ENCODE results near the gene LDLR.

The LDLR gene

DNA sequence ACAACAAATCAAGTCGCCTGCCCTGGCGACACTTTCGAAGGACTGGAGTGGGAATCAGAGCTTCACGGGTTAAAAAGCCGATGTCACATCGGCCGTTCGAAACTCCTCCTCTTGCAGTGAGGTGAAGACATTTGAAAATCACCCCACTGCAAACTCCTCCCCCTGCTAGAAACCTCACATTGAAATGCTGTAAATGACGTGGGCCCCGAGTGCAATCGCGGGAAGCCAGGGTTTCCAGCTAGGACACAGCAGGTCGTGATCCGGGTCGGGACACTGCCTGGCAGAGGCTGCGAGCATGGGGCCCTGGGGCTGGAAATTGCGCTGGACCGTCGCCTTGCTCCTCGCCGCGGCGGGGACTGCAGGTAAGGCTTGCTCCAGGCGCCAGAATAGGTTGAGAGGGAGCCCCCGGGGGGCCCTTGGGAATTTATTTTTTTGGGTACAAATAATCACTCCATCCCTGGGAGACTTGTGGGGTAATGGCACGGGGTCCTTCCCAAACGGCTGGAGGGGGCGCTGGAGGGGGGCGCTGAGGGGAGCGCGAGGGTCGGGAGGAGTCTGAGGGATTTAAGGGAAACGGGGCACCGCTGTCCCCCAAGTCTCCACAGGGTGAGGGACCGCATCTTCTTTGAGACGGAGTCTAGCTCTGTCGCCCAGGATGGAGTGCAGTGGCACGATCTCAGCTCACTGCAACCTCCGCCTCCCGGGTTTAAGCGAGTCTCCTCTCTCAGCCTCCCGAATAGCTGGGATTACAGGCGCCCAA lies at the start of gene LDLR:
Gene LDLR (plus strand): TSS at position 210 of the 760 bp plus-strand sequence. CDS start 86 bp downstream, at position 296.
- DNase-seq (ENCODE audit: low read depth in 2 of 2) = peak; percentile 75 to 76

DNA sequence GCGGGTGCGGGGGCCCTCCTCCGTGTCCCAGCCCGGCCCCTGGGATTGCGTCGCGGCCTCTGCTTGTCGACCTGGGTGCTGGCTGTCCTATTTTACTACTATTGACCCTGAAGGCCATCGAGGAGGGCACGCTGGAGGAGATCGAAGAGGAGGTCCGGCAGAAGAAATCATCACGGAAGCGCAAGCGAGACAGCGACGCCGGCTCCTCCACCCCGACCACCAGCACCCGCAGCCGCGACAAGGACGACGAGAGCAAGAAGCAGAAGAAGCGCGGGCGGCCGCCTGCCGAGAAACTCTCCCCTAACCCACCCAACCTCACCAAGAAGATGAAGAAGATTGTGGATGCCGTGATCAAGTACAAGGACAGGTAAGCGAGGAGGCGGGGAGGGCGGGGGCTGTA lies 48.1 kb upstream of the LDLR start:
- no peak for DNase-seq (ENCODE audit: low read depth in 2 of 2)

DNA sequence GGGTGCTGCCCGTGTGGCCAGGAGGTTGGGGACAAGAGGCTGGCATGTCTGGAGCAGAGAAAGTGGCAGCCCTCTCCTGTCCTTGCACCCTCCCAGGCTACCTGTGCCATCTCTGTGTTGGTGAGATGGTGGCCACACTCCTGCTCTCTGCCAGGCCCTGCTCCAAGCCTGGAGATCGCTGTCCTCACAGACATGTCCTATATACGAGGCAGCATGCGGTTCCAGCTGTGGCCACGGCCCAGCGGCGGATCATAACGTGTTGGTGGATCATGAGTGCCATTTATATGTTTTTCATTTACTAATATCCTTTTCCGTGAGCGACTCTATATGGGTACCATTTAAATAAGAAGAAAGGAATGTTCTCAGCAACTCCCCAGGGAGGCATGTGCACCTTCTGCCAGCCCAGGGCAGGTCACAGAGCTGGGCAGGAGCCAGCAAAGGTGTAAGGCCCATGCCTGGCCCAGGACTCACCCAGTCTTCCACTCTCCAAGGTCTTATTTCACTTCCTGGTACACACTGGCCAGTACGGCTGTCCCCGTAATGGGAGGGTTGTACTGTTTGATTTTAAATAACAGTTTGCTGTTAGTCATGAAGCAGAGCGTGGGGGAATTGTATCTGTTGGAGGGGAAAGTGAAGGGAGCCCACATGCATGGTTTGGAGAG lies 47.2 kb upstream of the LDLR start:
- no peak for DNase-seq (ENCODE audit: low read depth in 2 of 2)

DNA sequence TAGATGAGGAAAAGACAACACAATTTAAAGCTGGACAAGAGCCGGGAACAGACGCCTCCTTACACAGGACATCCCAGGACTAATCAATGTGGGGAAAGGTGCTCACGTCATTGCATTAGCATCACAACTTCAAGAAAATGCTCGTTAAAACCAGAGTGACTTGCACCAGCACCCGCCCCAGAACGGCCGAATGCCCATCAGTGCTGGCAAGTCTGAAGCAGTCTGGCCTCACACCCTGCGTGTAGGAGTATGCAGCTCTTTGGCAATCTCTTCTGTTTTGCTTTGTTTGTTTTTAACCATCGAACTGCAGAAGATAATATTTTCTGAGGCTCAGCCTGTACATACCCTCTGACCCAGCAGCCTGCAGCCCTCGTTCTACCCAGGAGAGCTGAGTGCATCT lies 44.8 kb upstream of the LDLR start:
- DNase-seq (ENCODE audit: low read depth in 2 of 2) = no peak

DNA sequence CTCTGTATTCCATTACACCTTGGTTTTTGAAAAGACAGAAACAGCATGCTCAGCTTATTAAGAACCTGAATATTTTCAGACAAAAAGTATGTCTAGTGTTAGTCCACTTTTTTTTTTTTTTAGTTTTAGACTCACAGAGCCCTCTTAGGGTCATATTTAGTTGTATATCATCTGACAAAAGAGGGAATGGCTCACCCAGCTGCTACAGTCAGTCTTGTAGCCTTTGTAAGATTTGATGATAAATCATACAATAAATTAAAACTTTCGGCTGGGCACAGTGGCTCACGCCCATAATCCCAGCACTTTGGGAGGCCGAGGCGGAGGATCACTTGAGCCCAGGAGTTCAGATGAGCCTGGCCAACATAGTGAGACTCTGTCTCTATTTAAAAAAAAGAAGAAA lies 43.7 kb upstream of the LDLR start:
- DNase-seq (ENCODE audit: low read depth in 2 of 2) = no peak

DNA sequence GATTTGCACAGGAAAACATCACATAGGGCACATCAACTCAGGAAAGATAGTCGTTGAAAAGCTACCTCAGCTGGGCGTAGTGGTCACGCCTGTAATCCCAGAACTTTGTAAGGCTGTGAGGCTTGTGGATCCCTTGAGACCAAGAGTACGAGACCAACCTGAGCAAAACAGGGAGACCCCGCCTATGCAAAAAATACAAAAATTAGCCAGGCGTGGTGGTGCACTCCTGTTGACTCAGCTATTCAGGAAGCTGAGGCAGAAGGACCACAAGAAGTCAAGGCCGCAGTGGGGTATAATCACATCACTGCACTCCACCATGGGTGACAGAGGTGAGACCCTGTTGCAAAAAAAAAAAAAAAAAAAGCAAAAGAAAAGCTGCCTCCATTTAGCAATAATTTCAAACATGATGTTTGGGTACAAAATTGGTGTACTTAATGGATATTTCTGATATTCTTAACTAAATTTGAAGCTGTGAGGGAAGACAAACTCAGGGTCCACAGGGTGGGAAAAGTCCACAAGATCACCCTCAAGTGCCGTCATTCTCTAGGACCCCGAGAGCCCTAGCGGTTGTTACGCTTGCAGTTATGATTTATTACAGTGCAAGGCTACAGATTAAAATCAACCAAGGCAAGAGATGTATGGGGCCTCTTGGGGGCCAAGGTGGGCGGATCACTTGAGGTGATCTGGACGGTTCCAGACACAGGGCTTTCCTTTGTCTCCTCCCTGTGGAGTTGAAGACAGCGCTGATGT lies 42.5 kb upstream of the LDLR start:
- DNase-seq (ENCODE audit: low read depth in 2 of 2) = no peak

DNA sequence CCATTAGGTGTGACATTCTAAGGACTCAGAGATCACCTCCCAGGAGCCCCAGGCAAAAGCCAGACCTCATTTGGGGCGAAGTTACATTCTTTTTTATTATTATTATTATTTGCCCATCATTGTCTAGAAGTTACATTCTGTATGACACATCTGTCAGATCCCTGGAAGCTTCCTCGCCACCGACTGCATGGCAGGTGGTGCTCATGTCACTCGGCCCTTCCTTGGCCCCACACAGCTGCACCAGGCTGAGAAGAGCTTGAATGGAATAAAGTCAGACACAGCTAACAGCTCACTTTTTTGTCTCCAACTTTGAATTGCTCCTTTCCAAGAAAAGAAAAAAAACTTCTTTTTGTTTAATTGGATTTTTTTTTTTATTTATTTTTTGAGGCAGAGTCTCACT lies 41.4 kb upstream of the LDLR start:
- DNase-seq (ENCODE audit: low read depth in 2 of 2) = no peak

DNA sequence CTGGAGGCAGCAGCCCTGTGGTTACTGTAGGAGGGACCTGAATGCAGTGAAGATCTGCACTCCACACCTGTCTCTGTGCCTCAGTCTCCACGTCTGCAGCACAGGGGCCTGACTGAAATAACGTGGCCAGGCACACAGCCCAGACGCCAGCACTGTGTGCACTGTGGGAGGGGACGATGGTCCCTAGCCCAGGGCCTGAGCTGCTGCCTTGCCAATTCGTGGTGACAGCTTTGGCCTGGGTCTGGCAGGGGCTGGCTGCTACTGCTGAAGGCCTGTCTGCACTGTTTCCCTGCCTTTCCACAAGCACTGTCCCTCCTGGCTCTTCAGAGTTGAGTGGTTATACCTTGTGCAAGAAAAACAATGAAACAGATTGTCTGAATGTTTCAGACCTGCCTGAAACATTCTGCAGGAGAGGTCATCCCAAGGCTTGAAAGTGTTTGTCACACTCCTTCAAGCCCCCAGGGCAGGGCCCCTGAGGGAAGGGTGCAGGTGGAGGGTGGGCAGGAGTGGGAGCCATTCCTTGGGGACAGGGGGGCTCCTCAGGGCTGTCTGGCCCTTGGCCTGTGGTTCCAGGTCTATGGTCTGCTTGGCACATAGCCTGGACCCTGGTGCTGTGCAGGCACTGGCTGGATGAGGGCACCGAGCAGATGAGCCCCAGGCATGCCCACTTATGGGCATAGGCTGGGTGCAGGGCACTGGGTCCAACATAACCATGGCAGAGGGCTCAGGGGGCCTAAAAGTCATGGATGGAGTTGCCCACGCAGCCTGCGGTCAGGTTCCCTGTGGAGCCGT lies 38.7 kb upstream of the LDLR start:
- no peak for DNase-seq (ENCODE audit: low read depth in 2 of 2)

DNA sequence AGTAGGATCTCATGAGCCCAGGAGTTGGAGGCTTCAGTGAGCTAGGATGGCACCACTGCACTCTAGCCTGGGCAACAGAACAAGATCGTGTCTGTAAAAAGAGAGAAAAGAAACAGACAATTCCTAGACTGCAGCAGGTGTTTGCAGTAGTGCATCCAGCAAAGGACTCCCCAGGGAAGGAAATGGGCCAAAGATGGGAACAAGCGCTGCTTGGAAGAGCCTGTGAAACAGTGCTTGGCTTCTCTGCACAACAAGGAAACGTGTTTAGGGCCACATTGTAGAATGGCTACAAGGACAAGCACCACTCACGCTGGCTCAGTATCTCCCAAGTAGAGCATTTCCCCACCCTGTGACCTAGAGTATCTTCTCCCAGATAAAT lies 35.5 kb upstream of the LDLR start:
- no peak for DNase-seq (ENCODE audit: low read depth in 2 of 2)

DNA sequence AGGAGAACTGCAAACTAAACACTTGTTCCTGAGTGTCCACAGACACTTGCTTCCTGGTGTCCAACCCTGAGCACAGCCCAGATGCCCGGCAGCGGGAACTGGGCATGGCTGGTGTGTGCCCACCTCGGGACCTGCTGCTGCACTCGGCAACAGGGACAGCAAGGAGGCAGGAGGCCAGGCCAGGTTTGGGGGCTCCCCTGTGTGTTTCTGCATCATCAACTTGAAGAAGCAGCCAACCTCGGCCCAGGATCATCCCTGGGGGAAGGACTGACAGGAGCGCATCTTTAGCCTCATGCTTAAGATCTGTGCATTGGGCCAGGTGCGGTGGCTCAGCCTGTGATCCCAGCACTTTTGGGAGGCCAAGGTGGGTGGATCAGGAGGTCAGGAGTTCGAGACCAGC lies 35.1 kb upstream of the LDLR start:
- no peak for DNase-seq (ENCODE audit: low read depth in 2 of 2)

DNA sequence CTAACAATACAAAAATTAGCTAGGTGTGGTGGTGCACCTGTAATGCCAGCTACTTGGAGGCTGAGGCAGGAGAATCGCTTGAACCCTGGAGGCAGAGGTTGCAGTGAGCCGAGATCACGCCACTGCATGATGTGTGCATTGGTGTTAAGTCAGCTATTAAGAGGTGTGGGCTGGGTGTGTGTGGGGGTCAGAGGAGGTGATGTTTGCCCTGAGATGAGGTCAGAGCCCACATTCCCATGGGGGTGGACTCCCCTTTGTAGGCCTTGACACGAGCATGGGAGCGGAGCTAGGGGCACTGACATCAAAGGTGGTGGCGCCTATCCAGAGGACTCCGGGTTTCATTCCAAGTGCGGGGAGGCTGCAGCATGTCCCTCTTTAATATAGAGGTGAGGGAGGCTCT lies 34.6 kb upstream of the LDLR start:
- no peak for DNase-seq (ENCODE audit: low read depth in 2 of 2)

DNA sequence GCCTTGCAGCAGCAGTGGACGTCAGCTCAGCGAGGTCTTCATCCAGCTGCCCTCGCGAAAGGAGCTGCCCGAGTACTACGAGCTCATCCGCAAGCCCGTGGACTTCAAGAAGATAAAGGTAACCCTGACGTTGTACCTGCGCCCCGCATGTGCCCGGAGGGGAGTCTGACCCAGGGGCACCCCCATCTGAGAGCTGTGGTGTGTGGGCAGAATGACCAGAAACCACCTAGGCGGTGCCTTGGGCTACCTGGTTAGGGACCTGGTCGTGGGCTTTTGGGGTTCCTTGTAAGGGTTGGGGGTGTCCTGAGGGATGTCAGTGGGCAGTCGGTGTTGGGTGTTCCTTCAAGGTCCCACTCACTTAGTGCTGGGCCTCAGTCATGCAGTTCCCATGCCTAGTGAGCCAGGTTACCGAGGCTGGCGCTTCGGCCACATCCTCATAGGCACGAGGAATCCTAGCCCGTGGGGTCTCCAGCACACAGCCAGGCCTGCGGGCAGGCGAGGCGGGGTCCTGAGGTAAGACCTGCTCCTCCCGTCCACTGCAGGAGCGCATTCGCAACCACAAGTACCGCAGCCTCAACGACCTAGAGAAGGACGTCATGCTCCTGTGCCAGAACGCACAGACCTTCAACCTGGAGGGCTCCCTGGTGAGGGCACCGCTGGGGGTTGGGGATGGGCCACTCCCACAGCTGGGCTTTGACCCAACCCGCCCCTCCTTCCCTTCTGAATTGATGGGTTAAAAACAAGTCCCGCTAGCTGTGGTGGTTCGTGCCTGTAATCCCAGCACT lies 30.8 kb upstream of the LDLR start:
- no peak for DNase-seq (ENCODE audit: low read depth in 2 of 2)

DNA sequence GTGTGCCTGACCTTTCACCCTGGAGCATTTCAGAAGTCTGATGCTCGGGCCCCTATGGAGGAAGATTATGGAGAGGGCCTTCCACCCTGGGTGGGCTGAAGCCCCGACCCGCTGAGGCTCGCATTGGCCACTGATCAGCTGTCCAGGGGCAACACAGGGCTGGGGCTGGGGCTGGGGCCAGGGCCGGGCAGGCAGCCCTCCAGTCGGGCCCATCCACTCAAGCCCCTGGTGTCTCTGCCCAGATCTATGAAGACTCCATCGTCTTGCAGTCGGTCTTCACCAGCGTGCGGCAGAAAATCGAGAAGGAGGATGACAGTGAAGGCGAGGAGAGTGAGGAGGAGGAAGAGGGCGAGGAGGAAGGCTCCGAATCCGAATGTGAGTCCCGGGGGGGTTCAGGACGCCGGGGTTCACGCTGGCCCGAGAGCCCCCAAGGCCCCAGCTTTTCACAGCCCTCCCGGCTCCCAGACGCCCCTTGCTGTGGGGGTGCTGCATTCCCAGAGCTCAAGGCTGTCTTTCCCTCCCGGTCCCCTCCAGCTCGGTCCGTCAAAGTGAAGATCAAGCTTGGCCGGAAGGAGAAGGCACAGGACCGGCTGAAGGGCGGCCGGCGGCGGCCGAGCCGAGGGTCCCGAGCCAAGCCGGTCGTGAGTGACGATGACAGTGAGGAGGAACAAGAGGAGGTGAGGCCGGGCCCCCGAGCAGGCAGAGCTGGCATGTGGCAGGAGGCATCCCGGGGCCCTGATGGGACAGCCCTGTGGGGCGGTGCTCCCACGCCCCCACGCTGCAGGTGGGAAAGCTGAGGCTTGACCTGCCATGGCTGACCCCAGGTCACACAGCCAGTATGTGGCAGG lies 29.5 kb upstream of the LDLR start:
- DNase-seq (ENCODE audit: low read depth in 2 of 2) = no peak

DNA sequence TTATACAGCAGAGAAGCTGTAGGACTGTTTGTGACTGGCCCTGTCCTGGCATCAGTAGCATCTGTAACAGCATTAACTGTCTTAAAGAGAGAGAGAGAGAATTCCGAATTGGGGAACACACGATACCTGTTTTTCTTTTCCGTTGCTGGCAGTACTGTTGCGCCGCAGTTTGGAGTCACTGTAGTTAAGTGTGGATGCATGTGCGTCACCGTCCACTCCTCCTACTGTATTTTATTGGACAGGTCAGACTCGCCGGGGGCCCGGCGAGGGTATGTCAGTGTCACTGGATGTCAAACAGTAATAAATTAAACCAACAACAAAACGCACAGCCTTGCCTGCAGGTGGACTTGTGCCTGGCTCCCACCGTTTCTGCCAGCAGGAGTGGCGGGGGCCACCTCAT lies 27.3 kb upstream of the LDLR start:
- no peak for DNase-seq (ENCODE audit: low read depth in 2 of 2)

DNA sequence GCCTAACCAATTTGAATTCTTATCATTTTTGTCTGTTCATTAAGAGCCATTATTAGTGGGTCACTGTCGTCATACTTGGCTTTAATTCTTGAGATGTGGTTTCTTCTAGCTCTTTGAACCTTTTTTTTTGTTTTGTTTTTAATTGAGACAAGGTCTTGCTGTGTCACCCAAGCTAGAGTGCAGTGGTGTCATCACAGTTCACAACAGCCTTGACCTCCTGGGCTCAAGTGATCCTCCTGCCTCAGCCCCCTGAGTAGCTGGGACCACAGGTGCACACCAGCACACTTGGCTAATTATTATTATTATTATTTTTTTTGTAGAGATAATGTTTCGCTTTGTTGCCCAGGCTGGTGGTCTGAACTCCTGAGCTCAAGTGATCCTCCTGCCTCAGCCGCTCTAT lies 25.8 kb upstream of the LDLR start:
- DNase-seq (ENCODE audit: low read depth in 2 of 2) = no peak

DNA sequence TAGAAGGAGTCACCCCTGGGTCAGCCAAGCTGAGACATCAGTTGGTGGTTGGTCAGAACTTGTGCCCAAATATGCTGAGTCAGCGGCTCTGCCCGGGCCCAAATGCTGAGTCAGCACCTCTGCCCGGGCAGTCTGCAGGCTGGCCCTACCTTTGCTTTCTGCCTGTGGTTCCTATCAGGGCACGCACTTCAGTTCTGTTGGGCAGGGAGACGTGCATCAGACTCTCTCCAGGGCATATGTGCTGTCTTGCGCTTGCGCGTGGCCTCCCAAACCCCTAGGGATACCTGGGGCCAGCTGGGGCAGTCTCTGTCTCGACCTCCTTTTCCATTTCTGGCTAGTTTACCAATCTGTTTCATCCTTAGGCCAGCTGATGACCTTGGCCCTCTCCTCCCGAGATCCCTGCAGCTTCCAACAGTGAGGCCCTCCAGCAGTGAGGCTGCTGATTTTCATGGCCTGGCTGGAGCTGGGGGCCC lies 24.4 kb upstream of the LDLR start:
- no peak for DNase-seq (ENCODE audit: low read depth in 2 of 2)

DNA sequence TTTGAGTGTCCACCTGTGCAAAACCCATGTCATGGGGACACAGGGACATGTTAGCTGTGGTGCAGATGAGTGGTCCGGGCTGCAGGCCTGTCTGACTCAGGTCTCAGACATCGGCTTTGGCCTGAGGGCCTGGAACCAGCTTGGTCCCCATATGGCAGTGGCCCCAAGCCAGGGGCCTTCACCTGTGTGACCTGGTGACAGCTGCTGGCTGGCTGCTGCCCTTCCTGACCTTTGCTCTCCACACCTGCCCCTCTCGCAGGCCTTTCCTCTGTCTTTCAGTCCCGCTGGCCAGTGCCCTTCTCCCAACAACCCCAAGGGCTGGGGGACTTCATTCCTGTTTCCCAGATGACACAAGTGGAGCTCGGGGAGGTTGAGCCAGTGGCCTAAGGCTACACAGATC lies 22.9 kb upstream of the LDLR start:
- DNase-seq (ENCODE audit: low read depth in 2 of 2) = no peak

DNA sequence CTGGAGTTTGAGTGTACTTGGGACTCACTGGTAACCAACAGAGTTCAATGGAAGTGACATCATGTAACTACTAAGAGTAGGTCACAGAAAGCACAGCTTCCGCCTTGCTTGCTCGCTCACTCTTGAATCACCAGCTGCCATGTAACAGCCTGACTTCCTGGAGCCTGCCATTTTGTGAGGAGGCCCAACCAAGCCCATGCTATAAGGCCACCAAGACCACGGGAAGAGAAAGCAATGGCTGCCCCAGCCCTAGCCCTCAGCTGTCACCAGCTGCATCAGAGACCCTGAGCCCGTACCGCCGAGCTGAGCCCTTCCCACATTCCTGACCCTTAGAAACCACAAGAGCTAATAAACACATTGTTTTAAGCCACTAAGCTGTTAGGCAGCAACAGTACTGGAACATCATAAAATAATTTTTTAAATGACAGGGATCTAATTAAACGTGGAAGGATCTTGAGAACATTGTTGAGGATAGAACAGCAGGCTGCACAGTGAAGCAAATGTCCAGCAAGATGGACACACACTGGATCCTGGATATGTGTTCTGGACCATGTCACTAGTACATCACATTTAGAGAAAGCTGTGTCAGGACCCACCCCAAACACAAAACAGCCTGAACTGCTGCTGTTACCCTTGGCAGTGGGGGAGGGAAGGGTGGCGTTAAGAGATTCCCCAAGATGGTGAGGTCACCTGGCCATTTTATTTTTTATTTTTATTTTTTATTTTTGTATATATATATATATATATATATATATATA lies 21.7 kb upstream of the LDLR start:
- no peak for DNase-seq (ENCODE audit: low read depth in 2 of 2)

DNA sequence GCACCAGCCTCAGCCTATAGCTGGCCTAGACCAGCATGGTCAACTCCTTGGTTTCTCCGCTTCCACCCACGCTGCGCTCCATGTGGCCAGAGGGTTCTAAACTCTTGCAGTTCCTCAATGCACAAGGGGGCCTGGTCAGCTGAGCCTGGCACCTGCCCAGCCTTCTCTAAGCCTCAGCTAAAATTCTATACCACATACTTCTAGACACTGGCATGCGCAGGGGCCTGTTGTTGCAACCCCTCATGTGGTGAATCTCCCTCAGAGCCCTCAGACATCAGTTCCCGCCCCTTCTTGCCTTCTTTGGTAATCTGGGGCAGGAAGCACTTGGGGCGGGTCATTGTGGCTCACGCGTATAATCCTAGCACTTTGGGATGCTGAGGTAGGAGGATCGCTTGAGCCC lies 19.7 kb upstream of the LDLR start:
- no peak for DNase-seq (ENCODE audit: low read depth in 2 of 2)

DNA sequence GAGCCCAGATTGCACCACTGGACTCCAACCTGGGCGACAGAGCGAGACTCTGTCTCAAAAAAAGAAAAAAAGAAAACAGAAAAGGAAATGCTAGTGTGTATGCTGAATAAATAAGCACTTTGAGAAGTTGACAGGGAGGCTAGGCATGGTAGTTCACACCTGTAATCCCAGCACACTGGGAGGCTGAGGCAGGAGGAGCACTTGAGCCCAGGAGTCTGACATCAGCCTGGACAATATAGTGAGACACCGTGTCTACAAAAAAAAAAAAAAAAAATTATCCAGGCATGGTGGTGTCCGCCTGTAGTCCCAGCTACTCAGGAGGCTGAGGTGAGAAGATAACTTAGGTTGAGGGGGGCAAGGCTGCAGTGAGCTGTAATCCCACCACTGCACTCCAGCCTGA lies 19.1 kb upstream of the LDLR start:
- no peak for DNase-seq (ENCODE audit: low read depth in 2 of 2)
